ENCODE results near the gene ARHGAP23.
"Not testable (repeated sequence)": the region's sequence is repeated elsewhere in the genome, so short reads cannot be mapped to it uniquely, and the experiment has no call there.

The ARHGAP23 gene

GRCh38 chr17:38461683-38462082 lies 33.4 kb downstream of the ARHGAP23 start:
- DNase-seq = no peak

GRCh38 chr17:38463451-38463858 lies 35.2 kb downstream of the ARHGAP23 start:
- DNase-seq = no peak

GRCh38 chr17:38464251-38464722 lies 36.0 kb downstream of the ARHGAP23 start:
- no peak for DNase-seq

GRCh38 chr17:38464723-38465390 lies 36.6 kb downstream of the ARHGAP23 start:
- no peak for DNase-seq

GRCh38 chr17:38465391-38466345 lies 37.4 kb downstream of the ARHGAP23 start:
- DNase-seq = no peak

- no peak for DNase-seq
Measured at GRCh38 chr17:38466346-38467315, 38.4 kb downstream of the ARHGAP23 start.

- DNase-seq = no peak
Measured at GRCh38 chr17:38467491-38467890, 39.2 kb downstream of the ARHGAP23 start.

GRCh38 chr17:38469875-38470274 lies 41.6 kb downstream of the ARHGAP23 start:
- DNase-seq = no peak

GRCh38 chr17:38471253-38471652 lies 43.0 kb downstream of the ARHGAP23 start:
- not testable (repeated sequence) for DNase-seq

- DNase-seq = peak in 1 of 2 experiments; percentile 25
Measured at GRCh38 chr17:38474666-38475065, 46.4 kb downstream of the ARHGAP23 start.

- DNase-seq = no peak
Measured at GRCh38 chr17:38476549-38476948, 48.3 kb downstream of the ARHGAP23 start.

GRCh38 chr17:38477417-38477816 lies 49.2 kb downstream of the ARHGAP23 start:
- DNase-seq = not testable (repeated sequence)

GRCh38 chr17:38477951-38478350 lies 49.7 kb downstream of the ARHGAP23 start:
- DNase-seq = not testable (repeated sequence)

GRCh38 chr17:38478667-38479066 lies 50.4 kb downstream of the ARHGAP23 start:
- not testable (repeated sequence) for DNase-seq

- DNase-seq = not testable (repeated sequence)
Measured at GRCh38 chr17:38482039-38482699, 53.9 kb downstream of the ARHGAP23 start.

- not testable (repeated sequence) for DNase-seq
Measured at GRCh38 chr17:38482700-38483043, 54.4 kb downstream of the ARHGAP23 start.

GRCh38 chr17:38484242-38485145 lies 56.2 kb downstream of the ARHGAP23 start:
- peak; percentile 80 to 82 for DNase-seq

GRCh38 chr17:38485146-38485468 lies 56.8 kb downstream of the ARHGAP23 start:
- no peak for DNase-seq

- peak; percentile 57 to 63 for DNase-seq
Measured at GRCh38 chr17:38485681-38486298, 57.5 kb downstream of the ARHGAP23 start.

- DNase-seq = not testable (repeated sequence)
Measured at GRCh38 chr17:38489774-38490173, 61.5 kb downstream of the ARHGAP23 start.
